Endothelial cell of umbilical vein (primary cell): Measurements from ENCODE around the gene BMP8A. TPM values are rescaled to one million over a fixed set of nuclear protein-coding genes. Genes with fewer than 3 reads are reported as not detected.
"Not testable (repeated sequence)": the region's sequence is repeated elsewhere in the genome, so short reads cannot be mapped to it uniquely, and the experiment has no call there.

Experiments used
- BruUV-seq: library from RNA; stranded (reverse); fragments of 400-500 nt; replicated peaks from 2 replicates; lab custom pipeline; 2021; lab: Mats Ljungman, UMichigan
- CTCF ChIA-PET: fragments of 300-600, 350-600 bp; sonication (Branson Sonifier 250); formaldehyde crosslinking; loops from one replicate; lab custom pipeline; 2021; ENCODE audit warnings: antibody characterized with exemption, inconsistent platforms; lab: Charles Lee
- POLR2A ChIA-PET: fragments of 300-600, 350-600 bp; sonication (Branson Sonifier 250); formaldehyde crosslinking; loops from one replicate; lab custom pipeline; 2021; ENCODE audit warnings: antibody characterized with exemption, inconsistent platforms; lab: Charles Lee
- DNase-seq: peaks from one replicate; pipeline ENCODE4 v3.0.0-alpha.2; 2011; ENCODE audit warnings: low read depth, low spot score
- FAIRE-seq: peaks from 2 replicates; lab custom pipeline; 2011; peaks lifted over from hg19 to GRCh38; lab: Jason Lieb, UNC
- H2AFZ ChIP-seq: 2 replicates; pipeline ENCODE4 v1.6.0; 2012; ENCODE audit warnings: low read depth, low read length, control low read depth, inconsistent platforms
- H3K27ac ChIP-seq: 2 replicates; pipeline ENCODE4 v1.5.1; 2011; ENCODE audit warnings: low read depth, mild to moderate bottlenecking, control low read depth, low read length, moderate library complexity; ENCODE audit not compliant: insufficient read depth
- H3K27me3 ChIP-seq, 2 experiments: 2 replicates each; pipeline versions ENCODE4 v1.6.0 to v1.6.1; 2011; ENCODE audit warnings: low read length in 2 of 2, mixed read lengths in 1 of 2; ENCODE audit not compliant: control insufficient read depth in 2 of 2, insufficient read depth in 2 of 2
- H3K36me3 ChIP-seq, 2 experiments: 2 replicates in 1 of 2; 3 replicates in 1 of 2; pipeline ENCODE4 v1.5.1; 2011; ENCODE audit warnings: low read length in 2 of 2, mild to moderate bottlenecking in 1 of 2, moderate library complexity in 1 of 2; ENCODE audit not compliant: control insufficient read depth in 2 of 2, insufficient read depth in 2 of 2; ENCODE audit errors: extremely low read depth in 1 of 2
- H3K4me1 ChIP-seq: 3 replicates; pipeline ENCODE4 v1.5.1; 2011; ENCODE audit warnings: mild to moderate bottlenecking, low read length; ENCODE audit not compliant: control insufficient read depth, insufficient read depth; ENCODE audit errors: extremely low read depth
- H3K4me2 ChIP-seq: 2 replicates; pipeline ENCODE4 v1.6.1; 2011; ENCODE audit warnings: low read length, control low read depth, mixed read lengths; ENCODE audit not compliant: insufficient read depth
- H3K4me3 ChIP-seq, 3 experiments: fragments of 200-600 bp in 1 of 3; sonication (generic), shearing (Covaris generic) in 1 of 3; replicated peaks in 1 of 3; 2 replicates each; pipeline ENCODE4 v1.5.1; 2011 to 2016; ENCODE audit warnings: control low read depth in 3 of 3, low read length in 3 of 3, mild to moderate bottlenecking in 2 of 3, inconsistent platforms in 1 of 3, low read depth in 1 of 3, moderate library complexity in 1 of 3; ENCODE audit not compliant: insufficient read depth in 1 of 3
- H3K79me2 ChIP-seq: 2 replicates; pipeline ENCODE4 v1.6.0; 2012; ENCODE audit warnings: low read length, inconsistent platforms; ENCODE audit not compliant: control insufficient read depth, insufficient read depth
- H3K9ac ChIP-seq: replicated peaks from 2 replicates; pipeline ENCODE3; 2011; ENCODE audit warnings: low read length, control low read depth; ENCODE audit not compliant: insufficient read depth; ENCODE audit errors: extremely low read depth
- H3K9me1 ChIP-seq: replicated peaks from 3 replicates; pipeline ENCODE4 v1.6.0; 2011; ENCODE audit warnings: mild to moderate bottlenecking, low read length; ENCODE audit not compliant: control insufficient read depth, insufficient read depth; ENCODE audit errors: extremely low read depth
- H3K9me3 ChIP-seq: replicated peaks from 2 replicates; pipeline ENCODE4 v1.5.1; 2012; ENCODE audit warnings: low read length, inconsistent platforms; ENCODE audit not compliant: control insufficient read depth, insufficient read depth
- H4K20me1 ChIP-seq: replicated peaks from 2 replicates; pipeline ENCODE3; 2011; ENCODE audit warnings: mild to moderate bottlenecking, low read length; ENCODE audit not compliant: control insufficient read depth, insufficient read depth; ENCODE audit errors: extremely low read depth
- EZH2 ChIP-seq: IDR thresholded peaks from 2 replicates; pipeline ENCODE4 v1.6.1; 2012; ENCODE audit warnings: borderline replicate concordance, low read depth, mild to moderate bottlenecking, moderate library complexity, low read length, inconsistent platforms; ENCODE audit not compliant: severe bottlenecking
- FOS ChIP-seq: IDR thresholded peaks from 2 replicates; pipeline ENCODE4 v1.6.1; 2011; ENCODE audit warnings: mild to moderate bottlenecking, low read length, moderate library complexity, borderline replicate concordance; ENCODE audit not compliant: insufficient read depth
- GATA2 ChIP-seq: IDR thresholded peaks from 2 replicates; pipeline ENCODE4 v1.7.0; 2011; ENCODE audit warnings: low read depth, mild to moderate bottlenecking, moderate library complexity, mixed read lengths, low read length; ENCODE audit not compliant: insufficient read length, insufficient read depth
- JUN ChIP-seq: IDR thresholded peaks from 2 replicates; pipeline ENCODE4 v1.6.1; 2011; ENCODE audit warnings: borderline replicate concordance, low read depth; ENCODE audit not compliant: insufficient read length, insufficient read depth
- MYC ChIP-seq: IDR thresholded peaks from one replicate; pipeline ENCODE4 v1.6.1; 2011; ENCODE audit warnings: mild to moderate bottlenecking, low read depth, low read length
- POLR2A ChIP-seq: IDR thresholded peaks from 2 replicates; pipeline ENCODE4 v1.6.1; 2012; ENCODE audit warnings: low read depth, mild to moderate bottlenecking, control low read depth, low read length
- POLR2AphosphoS5 ChIP-seq: IDR thresholded peaks from 2 replicates; pipeline ENCODE4 v1.6.1; 2012; ENCODE audit warnings: low read depth, mild to moderate bottlenecking, control low read depth, low read length, moderate library complexity; ENCODE audit not compliant: insufficient read depth
- dilution Hi-C: fragments of 300-500 bp; cut with MboI; formaldehyde crosslinking; loops from one replicate; pipeline ENCODE4 v1.15.0; 2019; ENCODE audit warnings: low sequenced_read_pairs; ENCODE audit not compliant: extremely low pct_ligation_motif_present
- intact Hi-C: fragments of 100-400 bp; cut with micrococcal nuclease; formaldehyde crosslinking; loops from one replicate; pipeline ENCODE4 v1.10.0; 2022
- polyA plus RNA-seq, 4 experiments: library from polyadenylated mRNA; depleted of rRNA in 3 of 4; stranded (reverse) in 3 of 4; unstranded in 1 of 4; fragments of >200 nt; gene quantifications; 2 replicates each; pipeline versions ENCODE4 v1.2.1 to v1.2.3, GENCODE V29; 2011 to 2012; ENCODE audit warnings: missing spikeins in 1 of 4
- total RNA-seq: library from RNA; stranded (reverse); gene quantifications from 2 replicates; pipeline ENCODE4 v1.2.3, GENCODE V29; 2021
- TF ChIP-seq, protein P1 (sequence below): IDR thresholded peaks from 2 replicates; pipeline ENCODE4 v1.6.1; 2011; ENCODE audit not compliant: insufficient read depth, insufficient read length
- TF ChIP-seq, protein P2 (sequence below), 2 donors: IDR thresholded peaks; 1 replicate in 1 of 2; 2 replicates in 1 of 2; pipeline ENCODE4 v1.5.1; 2011; ENCODE audit warnings: low read length in 2 of 2, mild to moderate bottlenecking in 2 of 2, moderate library complexity in 2 of 2, control low read depth in 1 of 2, inconsistent platforms in 1 of 2, low read depth in 1 of 2; ENCODE audit not compliant: insufficient read depth in 1 of 2; ENCODE audit errors: extremely low read depth in 1 of 2

The BMP8A gene
- total and polyA plus RNA-seq, 2 donors (not counting 3 experiments of a cell fraction or from before 2014, with no cell fraction given): 0.25 to 0.44 TPM

DNA sequence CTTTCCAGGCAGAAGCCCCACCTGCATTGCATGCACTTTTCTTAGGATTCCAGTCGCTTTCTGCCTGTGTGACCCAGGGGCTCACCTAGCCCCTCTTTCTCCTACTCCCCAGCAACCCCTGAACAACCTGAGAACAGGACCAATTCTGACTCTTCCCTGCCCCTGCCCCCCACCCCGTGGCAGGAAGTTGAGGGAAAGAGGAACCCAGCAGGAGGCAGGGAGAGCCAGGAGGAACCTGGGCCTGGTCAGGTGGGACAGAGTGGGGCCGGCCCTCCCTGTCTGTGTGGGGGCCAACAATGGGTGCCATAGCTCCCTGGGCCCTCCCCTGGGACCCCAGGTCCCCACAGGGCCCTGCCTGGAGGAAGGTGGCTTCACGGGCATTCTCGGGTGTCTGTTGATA lies 6.1 kb downstream of the BMP8A start:
- no peak overlapping the region for H3K4me3 ChIP-seq
- TF ChIP-seq POLR2A: no peak
- TF ChIP-seq GATA2: no peak
- TF ChIP-seq, protein P1, sequence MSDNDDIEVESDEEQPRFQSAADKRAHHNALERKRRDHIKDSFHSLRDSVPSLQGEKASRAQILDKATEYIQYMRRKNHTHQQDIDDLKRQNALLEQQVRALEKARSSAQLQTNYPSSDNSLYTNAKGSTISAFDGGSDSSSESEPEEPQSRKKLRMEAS: no peak
- TF ChIP-seq MYC: no peak
- no peak for TF ChIP-seq EZH2
- TF ChIP-seq, protein P2, sequence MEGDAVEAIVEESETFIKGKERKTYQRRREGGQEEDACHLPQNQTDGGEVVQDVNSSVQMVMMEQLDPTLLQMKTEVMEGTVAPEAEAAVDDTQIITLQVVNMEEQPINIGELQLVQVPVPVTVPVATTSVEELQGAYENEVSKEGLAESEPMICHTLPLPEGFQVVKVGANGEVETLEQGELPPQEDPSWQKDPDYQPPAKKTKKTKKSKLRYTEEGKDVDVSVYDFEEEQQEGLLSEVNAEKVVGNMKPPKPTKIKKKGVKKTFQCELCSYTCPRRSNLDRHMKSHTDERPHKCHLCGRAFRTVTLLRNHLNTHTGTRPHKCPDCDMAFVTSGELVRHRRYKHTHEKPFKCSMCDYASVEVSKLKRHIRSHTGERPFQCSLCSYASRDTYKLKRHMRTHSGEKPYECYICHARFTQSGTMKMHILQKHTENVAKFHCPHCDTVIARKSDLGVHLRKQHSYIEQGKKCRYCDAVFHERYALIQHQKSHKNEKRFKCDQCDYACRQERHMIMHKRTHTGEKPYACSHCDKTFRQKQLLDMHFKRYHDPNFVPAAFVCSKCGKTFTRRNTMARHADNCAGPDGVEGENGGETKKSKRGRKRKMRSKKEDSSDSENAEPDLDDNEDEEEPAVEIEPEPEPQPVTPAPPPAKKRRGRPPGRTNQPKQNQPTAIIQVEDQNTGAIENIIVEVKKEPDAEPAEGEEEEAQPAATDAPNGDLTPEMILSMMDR (IDR thresholded peaks at IDR 0.05; ENCODE audit: extremely low read depth in 1 of 2, insufficient read depth in 1 of 2, low read depth in 1 of 2, low read length in 2 of 2): no peak
- TF ChIP-seq POLR2AphosphoS5: no peak
- TF ChIP-seq JUN: no peak
- no peak for TF ChIP-seq FOS
- no peak overlapping the region for H3K4me2 ChIP-seq
- no peaks in the 10 kb centered on the region for H3K9me3 ChIP-seq
- no TSS peak for BruUV-seq
- ChIA-PET POLR2A (no interaction called here), CTCF (interaction anchor here (1.2 to 1.4 kb wide), 2 partner anchors 9 to 41 kb away, joined by 3 to 6 read pairs; no protein-coding TSS in a partner anchor)
- dilution Hi-C loops: no loop called here
- no peak overlapping the region for H3K9ac ChIP-seq
- intact Hi-C loops: no loop called here
- no peaks in the 10 kb centered on the region for H3K9me1 ChIP-seq
- no peaks in the 10 kb centered on the region for H3K36me3 ChIP-seq
- DNase-seq (no peak), FAIRE-seq (no peak)
- H4K20me1 ChIP-seq: no peaks in the 10 kb centered on the region
- no peaks in the 10 kb centered on the region for H3K4me1 ChIP-seq
- H3K79me2 ChIP-seq: no peaks in the 10 kb centered on the region
- no peak overlapping the region for H2AFZ ChIP-seq
- H3K27ac ChIP-seq: no peak overlapping the region
- H3K27me3 ChIP-seq: peaks cover 6 to 9% of the 10 kb centered on the region in 2 experiments

DNA sequence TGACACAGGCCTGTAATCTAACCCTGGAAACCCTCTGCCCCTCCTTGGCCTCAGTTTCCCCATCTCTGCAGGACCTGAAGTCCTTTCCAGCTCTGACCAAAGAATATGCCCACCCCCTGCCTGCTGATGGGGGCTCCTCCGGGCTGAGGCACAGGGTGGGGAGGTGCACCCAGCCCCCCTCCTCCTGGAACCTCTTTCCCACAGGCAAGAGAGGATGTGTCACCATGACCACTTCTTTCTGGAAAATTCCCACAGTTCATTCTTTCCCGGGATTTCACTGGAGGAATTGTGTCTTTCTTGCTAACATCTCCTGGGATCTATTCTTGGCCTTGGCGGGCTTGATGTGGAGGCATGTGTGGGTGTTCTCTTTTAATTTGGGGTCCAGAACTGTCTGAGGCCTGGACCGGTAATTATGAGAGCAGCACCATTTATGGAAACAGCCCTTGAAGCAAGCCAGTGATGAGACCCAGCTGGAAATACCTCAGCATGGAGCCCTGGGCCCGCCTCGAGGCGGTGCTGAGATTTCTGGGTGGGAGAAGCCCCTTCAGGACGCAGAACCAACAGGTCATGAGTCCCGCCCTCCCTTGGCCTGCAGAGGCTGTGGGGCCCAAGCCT lies 6.8 kb downstream of the BMP8A start:
- BruUV-seq, H3K9me1 ChIP-seq, H2AFZ ChIP-seq, DNase-seq, H4K20me1 ChIP-seq, H3K4me2 ChIP-seq, FAIRE-seq, H3K79me2 ChIP-seq, H3K9me3 ChIP-seq, H3K36me3 ChIP-seq, H3K4me1 ChIP-seq, POLR2A ChIA-PET, H3K4me3 ChIP-seq, intact Hi-C loops, dilution Hi-C loops, H3K27ac ChIP-seq, H3K9ac ChIP-seq, H3K27me3 ChIP-seq: not testable (repeated sequence)
- CTCF ChIA-PET: interaction anchor here (1.4 kb wide), 1 partner anchor 41 kb away, joined by 3 read pairs; no protein-coding TSS in a partner anchor

DNA sequence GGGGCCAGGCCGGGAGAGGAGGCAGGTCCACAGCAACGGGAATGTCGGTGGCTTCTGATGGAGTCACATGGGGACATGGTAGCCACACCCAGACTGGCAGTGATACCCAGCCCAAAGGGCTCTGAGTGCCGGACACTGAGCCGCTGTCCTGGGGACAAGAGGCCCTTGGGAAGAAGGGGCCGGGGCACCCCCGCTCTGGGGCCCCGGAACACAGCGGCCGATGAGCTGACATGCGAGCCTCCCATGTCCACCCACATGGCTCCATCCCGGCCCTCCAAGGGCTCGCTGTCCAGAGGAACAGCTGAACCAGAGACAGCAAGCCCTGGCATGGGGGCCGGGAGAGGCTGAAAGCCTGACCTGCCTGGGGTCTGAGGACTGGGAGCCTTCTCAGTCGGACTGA lies 7.4 kb downstream of the BMP8A start:
- H2AFZ ChIP-seq, H3K9me3 ChIP-seq, H4K20me1 ChIP-seq, FAIRE-seq, H3K27ac ChIP-seq, CTCF ChIA-PET, H3K9ac ChIP-seq, H3K4me3 ChIP-seq, BruUV-seq, DNase-seq, H3K79me2 ChIP-seq, POLR2A ChIA-PET, H3K4me2 ChIP-seq, H3K27me3 ChIP-seq, H3K36me3 ChIP-seq, intact Hi-C loops, dilution Hi-C loops, H3K4me1 ChIP-seq, H3K9me1 ChIP-seq: not testable (repeated sequence)
